ENCODE results near the gene CLRN3.
A peak's percentile ranks its signal among the peaks of the same experiment; 100 is the strongest.

CLRN3 gene

DNA sequence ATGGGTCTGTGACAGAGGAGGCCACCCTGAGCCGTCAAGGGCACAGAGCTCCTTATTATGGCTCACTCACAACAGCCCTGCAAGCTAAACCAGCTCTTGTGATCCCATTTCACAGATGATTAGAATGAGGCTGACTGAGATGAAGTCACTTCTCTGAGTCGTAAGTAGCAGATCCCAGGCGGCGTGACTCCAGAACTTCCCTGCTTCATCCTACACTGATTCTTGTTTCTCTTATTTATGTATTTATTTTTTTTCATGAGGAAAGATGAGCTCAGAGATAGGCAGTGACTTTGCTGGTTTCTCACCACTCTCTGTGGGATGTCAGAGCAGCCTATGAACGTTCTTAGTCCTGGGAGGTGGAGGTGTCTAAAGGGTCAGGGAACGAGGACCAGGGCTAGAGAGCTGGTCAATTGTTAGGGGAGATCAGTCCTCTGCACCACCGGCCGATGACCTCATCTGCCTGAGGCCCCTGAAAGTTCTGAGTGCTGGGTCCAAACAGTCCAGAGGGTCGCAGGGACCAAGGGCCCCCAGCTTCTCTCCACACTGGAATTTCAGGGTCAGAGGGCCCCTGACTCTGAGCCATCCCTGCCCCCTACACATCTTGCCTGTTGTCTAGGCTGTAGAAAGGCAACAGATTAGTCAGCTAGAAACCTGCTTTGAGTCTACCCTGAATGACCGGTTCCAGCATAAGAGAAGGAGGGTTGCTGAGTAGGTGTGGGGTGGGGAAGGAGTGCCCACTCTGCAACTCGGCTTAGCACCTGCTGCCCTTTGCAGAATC lies 17.9 kb downstream of the CLRN3 start:
- DNase-seq (ENCODE audit: low read depth in 2 of 2) = no peak

GRCh38 chr10:127873901-127874470 lies 18.8 kb downstream of the CLRN3 start:
- no peak for DNase-seq (ENCODE audit: low read depth in 2 of 2)

DNA sequence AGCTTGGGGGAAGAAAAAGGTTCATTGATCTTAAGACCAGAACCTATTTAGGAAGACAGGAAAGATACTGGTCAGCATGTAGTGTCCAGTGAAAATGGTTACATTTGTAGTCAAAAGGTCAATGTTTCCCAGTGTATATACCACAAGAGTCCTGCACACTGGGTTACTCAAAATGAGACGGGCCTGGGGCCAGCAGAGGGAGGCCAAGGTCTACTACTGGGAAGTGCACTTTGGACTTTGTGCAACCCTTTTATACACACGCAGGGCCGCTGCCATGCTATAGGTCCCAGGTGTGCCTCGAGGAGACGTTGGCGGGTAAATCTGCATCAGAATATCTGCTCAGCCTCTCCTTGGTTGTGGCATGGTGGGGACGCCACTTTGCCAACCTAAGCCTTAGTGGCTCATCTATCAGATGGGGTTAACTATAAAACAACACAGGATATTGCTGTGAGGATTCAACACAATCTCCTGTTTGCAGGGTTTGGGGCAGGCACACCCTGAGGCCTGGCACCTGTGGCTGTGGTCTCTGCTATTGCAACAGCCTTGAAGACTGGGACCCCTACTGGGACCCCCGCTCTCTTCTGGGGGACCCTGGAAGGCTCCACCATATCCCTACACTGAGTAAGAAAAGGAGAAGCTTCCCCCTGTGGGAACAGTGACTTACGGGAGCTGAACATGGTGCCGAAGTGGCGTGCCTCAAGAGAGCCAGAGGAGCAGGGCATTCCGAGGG lies 19.7 kb downstream of the CLRN3 start:
- no peak for DNase-seq (ENCODE audit: low read depth in 2 of 2)

DNA sequence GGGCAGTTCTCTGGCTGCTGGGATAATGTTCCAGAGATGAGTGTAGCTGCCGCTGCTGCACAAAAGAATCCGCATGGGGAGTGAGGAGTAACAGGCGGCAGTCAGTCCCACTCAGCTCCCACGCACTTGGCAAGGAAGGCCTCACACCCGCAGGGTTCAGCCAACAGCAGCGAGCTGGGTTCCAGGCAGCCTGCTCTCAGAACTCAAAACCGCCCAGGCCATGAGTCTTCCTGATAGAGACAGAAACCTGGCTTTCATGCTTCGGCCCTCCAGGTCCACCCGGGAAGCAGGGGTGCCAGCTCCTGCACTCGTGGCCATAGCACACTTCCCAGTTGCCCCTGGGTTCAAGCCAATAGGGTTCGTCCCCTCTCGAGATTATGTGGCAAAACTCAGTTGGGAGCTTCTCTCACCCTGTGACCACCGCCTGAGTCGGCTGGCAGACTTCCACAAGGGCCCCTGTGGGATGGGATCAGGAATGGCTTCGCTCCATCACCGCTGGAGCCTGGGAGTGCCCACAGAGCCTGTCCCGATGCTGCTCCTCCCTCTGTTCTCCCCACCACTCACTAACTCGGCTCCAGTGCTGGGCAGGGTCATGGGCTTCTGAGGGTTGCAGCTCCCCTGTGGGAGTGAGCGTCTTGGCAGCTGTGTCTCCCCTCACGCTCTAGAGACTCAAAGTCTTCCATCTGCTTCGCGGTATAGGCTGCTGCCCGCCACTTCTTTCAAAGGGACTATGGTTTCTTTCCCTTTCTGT lies 20.6 kb downstream of the CLRN3 start:
- DNase-seq (ENCODE audit: low read depth in 2 of 2) = no peak

DNA sequence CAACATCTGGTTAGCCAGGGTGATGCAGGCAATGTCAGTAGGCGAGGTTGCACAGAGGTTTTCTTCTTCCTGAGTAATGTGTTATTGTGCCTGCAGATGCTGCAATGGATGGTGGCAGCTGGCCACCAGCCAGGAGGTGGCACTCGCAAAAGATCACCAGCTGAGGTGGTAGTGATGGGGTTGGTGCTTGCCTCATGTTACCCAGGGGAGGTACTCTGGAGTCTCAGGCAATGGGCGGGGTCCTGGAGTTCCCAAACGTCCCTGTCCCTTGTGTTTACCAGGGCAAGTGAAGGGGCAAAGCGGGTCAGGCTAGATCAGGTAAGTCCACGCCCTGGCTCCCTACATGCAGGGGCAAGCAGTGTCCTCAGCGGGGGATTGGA lies 21.1 kb downstream of the CLRN3 start:
- DNase-seq (ENCODE audit: low read depth in 2 of 2) = no peak

DNA sequence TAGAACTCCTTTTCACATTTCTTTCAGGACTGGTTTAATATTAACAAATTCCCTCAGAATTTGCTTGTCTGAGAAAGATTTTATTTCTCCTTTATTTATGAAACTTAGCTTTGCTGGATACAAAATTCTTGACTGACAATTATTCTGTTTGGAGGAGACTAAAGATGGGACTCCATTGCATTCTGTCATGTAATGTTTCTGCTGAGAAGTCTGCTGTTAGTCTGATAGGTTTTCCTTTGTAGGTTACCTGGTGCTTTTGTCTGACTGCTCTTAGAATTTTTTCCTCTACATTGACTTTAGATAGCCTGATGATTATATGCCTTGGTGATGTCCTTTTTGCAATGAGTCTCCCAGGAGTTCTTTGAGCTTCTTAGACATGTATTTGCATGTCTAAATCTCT lies 23.4 kb downstream of the CLRN3 start:
- DNase-seq (ENCODE audit: low read depth in 2 of 2) = no peak

DNA sequence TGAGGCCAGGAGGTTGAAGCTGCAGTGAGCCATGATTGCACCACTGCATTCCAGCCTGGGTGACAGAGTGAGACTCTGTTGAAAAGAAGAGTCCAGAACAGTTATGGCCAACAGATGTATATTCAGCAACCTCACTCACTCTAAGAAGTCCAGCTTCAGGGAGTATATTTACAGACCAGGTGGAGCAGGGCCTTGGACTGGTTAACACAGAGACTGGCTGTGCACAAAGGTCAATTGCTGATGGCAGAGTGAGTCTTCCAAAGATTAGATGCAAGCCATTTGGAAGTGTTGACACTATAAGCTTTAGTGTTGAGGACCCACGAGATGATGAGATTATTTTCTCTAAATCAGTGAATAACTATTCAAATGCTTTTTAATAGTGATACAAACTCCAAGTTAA lies 24.9 kb downstream of the CLRN3 start:
- no peak for DNase-seq (ENCODE audit: low read depth in 2 of 2)

- DNase-seq (ENCODE audit: low read depth in 2 of 2) = no peak
These were observed 26.3 kb downstream of the CLRN3 start for GRCh38 chr10:127866276-127867013.

GRCh38 chr10:127863231-127863825 lies 29.4 kb downstream of the CLRN3 start:
- DNase-seq (ENCODE audit: low read depth in 2 of 2) = no peak

DNA sequence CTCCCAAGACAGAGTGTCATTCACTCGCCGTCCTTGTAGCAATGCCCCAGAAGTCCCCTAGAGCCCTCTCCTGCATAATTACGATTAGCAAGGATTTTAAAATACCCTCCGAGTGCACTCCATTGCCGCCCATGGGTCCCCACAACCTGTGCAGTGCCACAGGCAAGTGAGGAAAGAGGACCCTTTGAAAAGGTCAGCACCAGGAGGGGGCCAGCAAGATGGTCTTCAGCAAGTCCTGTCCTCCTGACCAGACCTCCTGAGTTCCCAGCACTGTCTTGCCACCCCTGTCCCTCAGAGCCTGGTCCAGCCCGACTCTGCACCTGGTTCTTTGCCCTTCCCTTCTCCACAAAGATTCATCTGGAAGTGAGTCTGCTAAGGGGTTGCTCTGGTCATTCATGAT lies 32.1 kb downstream of the CLRN3 start:
- no peak for DNase-seq (ENCODE audit: low read depth in 2 of 2)

- DNase-seq (ENCODE audit: low read depth in 2 of 2) = no peak
These were observed 36.8 kb downstream of the CLRN3 start for GRCh38 chr10:127855976-127856375.

DNA sequence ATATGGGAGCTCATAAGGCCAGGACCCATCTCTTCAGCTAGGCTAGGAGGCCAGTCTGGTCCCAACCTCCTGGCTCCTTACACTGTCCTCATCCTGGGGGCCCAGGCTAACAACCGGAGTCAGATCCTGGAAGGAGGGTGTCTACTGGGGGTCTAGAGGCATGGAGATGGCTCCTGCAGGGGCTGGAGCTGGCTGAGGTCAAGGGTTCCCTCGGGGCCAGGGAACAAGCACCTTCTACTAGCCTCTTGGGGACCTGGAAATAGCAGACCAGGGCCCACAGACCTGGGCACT lies 37.2 kb downstream of the CLRN3 start:
- no peak for DNase-seq (ENCODE audit: low read depth in 2 of 2)

DNA sequence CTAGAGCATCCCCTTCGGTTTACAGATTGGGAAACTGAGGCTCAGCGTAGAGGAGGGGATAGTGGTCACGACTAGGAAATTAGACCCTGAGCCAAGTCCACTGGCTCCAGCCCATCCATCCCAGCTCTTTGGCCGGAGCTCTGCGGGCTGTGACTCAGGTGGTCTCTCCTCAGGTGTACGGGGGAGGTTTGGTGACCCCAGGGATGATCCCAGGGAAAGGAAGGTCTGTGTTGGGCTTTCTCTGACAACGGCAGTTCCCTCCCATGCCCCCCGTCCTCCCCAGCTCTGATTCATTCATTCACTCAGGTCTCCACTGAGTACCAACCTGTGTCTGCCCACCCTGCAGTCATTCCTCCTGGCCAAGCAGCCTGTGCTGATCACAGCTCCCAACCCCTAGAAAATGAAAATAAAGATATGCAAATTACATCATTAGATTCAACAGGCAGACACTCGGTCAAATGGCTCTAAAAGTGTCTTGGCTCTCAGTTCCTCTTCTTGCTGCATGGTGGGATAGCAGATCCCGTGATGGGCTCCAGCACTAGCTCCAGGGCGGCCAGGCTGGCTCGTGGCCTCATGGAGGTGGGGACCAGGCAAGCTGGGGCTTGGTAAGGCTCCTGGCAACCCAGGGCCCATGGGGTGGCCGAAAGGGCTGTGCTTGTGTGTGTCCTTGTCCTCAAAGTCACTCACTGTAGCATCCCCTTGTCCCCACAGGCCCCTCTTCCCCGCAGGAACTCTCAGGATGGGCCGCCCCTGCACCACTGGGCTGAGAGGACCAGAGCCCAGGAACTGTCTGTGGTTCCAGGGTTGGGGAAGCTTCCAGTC lies 37.8 kb downstream of the CLRN3 start:
- DNase-seq (ENCODE audit: low read depth in 2 of 2) = no peak

GRCh38 chr10:127853868-127854768 lies 38.6 kb downstream of the CLRN3 start:
- DNase-seq (ENCODE audit: low read depth in 2 of 2) = peak in 1 of 2 donors; percentile 9

- no peak for DNase-seq (ENCODE audit: low read depth in 2 of 2)
These were observed 40.3 kb downstream of the CLRN3 start for GRCh38 chr10:127852456-127852855.

DNA sequence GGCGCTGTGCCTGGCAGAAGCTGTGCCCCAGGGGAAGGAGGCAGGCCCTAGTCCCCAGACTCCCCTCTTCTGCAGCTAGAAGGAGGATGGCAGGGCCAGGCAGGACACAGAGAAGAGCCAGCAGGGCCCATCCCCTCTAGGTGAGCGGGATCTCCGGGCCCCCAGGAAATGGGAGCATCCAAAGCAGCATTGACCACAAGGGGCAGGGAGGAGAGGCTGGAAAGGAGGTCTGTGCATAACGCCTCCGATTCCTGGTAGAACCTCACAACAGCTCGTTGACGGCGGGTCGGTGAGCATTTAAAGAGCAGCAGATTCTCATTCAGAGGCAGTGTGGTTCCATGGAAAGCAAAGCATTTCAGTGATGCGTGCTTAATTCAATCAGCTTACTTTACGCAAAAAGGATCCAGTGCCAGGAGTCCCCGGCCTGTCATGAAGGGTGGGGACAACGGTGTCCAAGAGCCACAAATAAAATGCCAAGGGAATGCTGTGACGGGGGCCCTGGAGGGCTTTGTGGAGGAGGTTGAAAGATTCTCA lies 41.0 kb downstream of the CLRN3 start:
- no peak for DNase-seq (ENCODE audit: low read depth in 2 of 2)

GRCh38 chr10:127850944-127851343 lies 41.8 kb downstream of the CLRN3 start:
- no peak for DNase-seq (ENCODE audit: low read depth in 2 of 2)

GRCh38 chr10:127849921-127850320 lies 42.8 kb downstream of the CLRN3 start:
- no peak for DNase-seq (ENCODE audit: low read depth in 2 of 2)

DNA sequence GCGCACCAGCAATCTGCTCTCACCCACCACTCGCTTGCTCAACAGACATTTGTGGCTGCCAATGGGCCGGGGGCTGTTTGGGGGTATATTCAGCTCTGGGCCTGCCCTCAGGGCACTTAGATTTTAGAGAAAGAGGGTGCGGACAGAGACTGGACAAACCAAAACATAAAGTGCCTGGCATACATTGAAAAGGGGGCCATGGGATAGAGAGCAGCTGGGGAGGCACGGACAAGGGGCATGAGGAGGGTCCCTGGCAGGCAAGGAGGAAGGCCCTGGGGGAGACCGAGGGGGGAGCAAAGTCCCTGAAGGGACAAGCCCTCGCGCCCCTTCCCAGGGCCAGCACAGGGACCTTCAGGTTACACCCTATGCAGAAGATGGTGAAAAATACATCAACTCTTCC lies 43.5 kb downstream of the CLRN3 start:
- no peak for DNase-seq (ENCODE audit: low read depth in 2 of 2)

Data from stimulated activated CD8-positive, alpha-beta memory T cell treated with anti-CD3 and anti-CD28 coated beads, Interleukin-7, amount 100 ng/mL, for 4 hours (primary cell).